Prostate gland (tissue), 2 donors: ENCODE results near the gene C17orf114.

Source experiments
- DNase-seq: peaks from one replicate; pipeline ENCODE4 v3.0.0-alpha.2; 2019; ENCODE audit warnings: low spot score
- H3K27ac ChIP-seq, 2 donors: fragments of 200-600 bp; sonication (generic); 2 replicates each; pipeline ENCODE4 v1.5.1; 2017 to 2019
- H3K27me3 ChIP-seq: fragments of 200-600 bp; sonication (generic); replicated peaks from 2 replicates; pipeline ENCODE4 v1.5.1; 2019; ENCODE audit not compliant: insufficient read depth
- H3K36me3 ChIP-seq, 2 donors: fragments of 200-600 bp; sonication (generic); 1 replicate in 1 of 2; 2 replicates in 1 of 2; pipeline versions ENCODE4 v1.5.1 to v1.8.1; 2017 to 2019
- H3K4me1 ChIP-seq: fragments of 200-600 bp; sonication (generic); replicated peaks from 2 replicates; pipeline ENCODE4 v1.5.1; 2019
- H3K4me3 ChIP-seq, 2 donors: fragments of 200-600 bp; sonication (generic); 2 replicates each; pipeline ENCODE4 v1.5.1; 2017 to 2019
- H3K9me3 ChIP-seq: fragments of 200-600 bp; sonication (generic); 2 replicates; pipeline ENCODE4 v1.5.1; 2017
- POLR2A ChIP-seq: fragments of 450-650 bp; IDR thresholded peaks from one replicate; pipeline ENCODE4 v1.6.1; 2016; ENCODE audit warnings: antibody characterized with exemption, mild to moderate bottlenecking
- POLR2AphosphoS5 ChIP-seq: sonication (generic); formaldehyde crosslinking; IDR thresholded peaks from one replicate; pipeline ENCODE4 v1.6.1; 2017; ENCODE audit warnings: antibody characterized with exemption
- WGBS: methylation state at CpG from one replicate; pipeline ENCODE4 v1.1.5; 2018; 5-methylcytosine and 5-hydroxymethylcytosine counted together
- intact Hi-C: fragments of 100-400 bp; cut with DNase I; formaldehyde crosslinking; loops from one replicate; pipeline ENCODE4 v1.14.2; 2022
- TF ChIP-seq, protein P1 (sequence below), 4 experiments: fragments of 200-600 bp in 2 of 4; fragments of 450-650 bp in 2 of 4; sonication (generic) in 2 of 4; IDR thresholded peaks; 1 replicate in 3 of 4; 2 replicates in 1 of 4; pipeline ENCODE4 v1.5.1; 2016 to 2019; ENCODE audit warnings: antibody characterized with exemption in 4 of 4, mild to moderate bottlenecking in 2 of 4, moderate library complexity in 2 of 4

Gene C17orf114

DNA sequence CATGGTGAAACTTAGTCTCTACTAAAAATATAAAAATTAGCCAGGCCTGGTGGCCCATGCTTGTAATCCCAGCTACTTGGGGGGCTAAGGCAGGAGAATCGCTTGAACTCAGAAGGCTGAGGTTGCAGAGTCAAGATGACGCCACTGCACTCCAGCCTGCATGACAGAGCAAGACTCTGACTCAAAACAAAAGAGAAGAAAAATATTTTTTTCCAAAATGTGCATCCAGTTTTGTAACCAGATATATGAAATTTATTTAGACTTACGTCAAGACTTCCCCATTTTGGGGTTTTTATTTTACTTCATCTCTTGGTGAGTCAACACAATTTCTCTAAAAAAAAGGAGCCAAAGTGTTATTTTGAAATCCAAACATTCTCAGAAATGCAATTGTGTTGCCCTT lies 35.9 kb downstream of the C17orf114 start:
- Histone ChIP-seq H3K4me3 (no peak overlapping the region), H3K27ac (no peak overlapping the region), H3K27me3 (no peaks in the 10 kb centered on the region), H3K36me3 (no peaks in the 10 kb centered on the region), H3K9me3 (no peaks in the 10 kb centered on the region), H3K4me1 (no peaks in the 10 kb centered on the region)
- intact Hi-C loops: no loop called here
- WGBS: 71% methylated on average over 3 of the region's 3 CpGs
- DNase-seq: no peak
- no peak for TF ChIP-seq POLR2A
- TF ChIP-seq POLR2AphosphoS5: no peak
- TF ChIP-seq, protein P1, sequence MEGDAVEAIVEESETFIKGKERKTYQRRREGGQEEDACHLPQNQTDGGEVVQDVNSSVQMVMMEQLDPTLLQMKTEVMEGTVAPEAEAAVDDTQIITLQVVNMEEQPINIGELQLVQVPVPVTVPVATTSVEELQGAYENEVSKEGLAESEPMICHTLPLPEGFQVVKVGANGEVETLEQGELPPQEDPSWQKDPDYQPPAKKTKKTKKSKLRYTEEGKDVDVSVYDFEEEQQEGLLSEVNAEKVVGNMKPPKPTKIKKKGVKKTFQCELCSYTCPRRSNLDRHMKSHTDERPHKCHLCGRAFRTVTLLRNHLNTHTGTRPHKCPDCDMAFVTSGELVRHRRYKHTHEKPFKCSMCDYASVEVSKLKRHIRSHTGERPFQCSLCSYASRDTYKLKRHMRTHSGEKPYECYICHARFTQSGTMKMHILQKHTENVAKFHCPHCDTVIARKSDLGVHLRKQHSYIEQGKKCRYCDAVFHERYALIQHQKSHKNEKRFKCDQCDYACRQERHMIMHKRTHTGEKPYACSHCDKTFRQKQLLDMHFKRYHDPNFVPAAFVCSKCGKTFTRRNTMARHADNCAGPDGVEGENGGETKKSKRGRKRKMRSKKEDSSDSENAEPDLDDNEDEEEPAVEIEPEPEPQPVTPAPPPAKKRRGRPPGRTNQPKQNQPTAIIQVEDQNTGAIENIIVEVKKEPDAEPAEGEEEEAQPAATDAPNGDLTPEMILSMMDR (IDR thresholded peaks at IDR 0.05): no peak

DNA sequence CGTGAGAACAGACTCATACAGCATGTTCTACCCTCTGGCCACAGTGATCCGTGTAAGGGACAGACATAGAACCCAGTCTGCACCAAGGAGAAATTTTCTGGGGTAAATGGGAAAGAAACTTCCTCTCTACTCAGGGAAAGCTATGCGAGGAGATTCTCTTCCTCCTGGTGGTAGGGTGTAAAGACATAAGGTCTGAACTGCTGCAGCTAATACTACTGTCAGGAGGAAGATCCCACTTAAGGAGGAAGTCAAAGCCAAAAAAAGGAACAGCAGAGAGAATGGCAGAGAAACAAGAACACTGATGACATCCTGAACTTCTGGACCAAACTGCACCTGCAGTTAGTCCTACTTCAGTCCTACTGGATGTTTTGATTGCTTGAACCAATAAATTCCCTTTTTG lies 37.5 kb downstream of the C17orf114 start:
- no peak overlapping the region for H3K27ac ChIP-seq
- H3K4me1 ChIP-seq: no peaks in the 10 kb centered on the region
- DNase-seq: no peak
- TF ChIP-seq, protein P1 (IDR thresholded peaks at IDR 0.05): no peak
- no peak for TF ChIP-seq POLR2A
- no peak for TF ChIP-seq POLR2AphosphoS5
- H3K4me3 ChIP-seq: no peak overlapping the region
- H3K27me3 ChIP-seq: no peaks in the 10 kb centered on the region
- H3K36me3 ChIP-seq: no peaks in the 10 kb centered on the region
- 64% methylated on average over 3 of the region's 3 CpGs for WGBS
- intact Hi-C loops: no loop called here
- H3K9me3 ChIP-seq: no peaks in the 10 kb centered on the region

DNA sequence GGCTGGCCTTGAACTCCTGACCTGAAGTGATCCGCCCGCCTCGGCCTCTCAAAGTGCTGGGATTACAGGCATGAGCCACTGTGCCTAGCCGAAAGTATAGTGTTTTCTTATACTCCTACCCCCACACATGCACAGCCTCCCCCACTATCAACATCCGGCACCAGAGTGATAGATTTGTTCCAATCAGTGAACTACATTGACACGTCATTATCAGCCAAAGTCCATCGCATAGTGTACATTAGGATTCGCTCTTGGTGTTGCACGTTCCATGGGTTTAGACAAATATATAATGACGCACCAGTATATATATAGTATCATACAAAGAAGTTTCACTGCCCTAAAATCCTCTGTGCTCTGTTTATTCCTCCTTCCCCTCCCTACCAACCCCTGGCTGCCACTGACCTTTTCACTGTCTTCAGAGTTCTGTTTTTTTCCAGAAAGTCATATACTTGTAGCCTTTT lies 42.3 kb downstream of the C17orf114 start:
- TF ChIP-seq POLR2A (no peak), POLR2AphosphoS5 (no peak)
- TF ChIP-seq, protein P1 (IDR thresholded peaks at IDR 0.05): no peak
- no peak overlapping the region for H3K4me3 ChIP-seq
- no peaks in the 10 kb centered on the region for H3K36me3 ChIP-seq
- 85% methylated on average over 10 of the region's 10 CpGs for WGBS
- H3K4me1 ChIP-seq: no peaks in the 10 kb centered on the region
- no peak overlapping the region for H3K27ac ChIP-seq
- no peaks in the 10 kb centered on the region for H3K9me3 ChIP-seq
- DNase-seq: no peak
- no peaks in the 10 kb centered on the region for H3K27me3 ChIP-seq
- intact Hi-C loops: no loop called here

DNA sequence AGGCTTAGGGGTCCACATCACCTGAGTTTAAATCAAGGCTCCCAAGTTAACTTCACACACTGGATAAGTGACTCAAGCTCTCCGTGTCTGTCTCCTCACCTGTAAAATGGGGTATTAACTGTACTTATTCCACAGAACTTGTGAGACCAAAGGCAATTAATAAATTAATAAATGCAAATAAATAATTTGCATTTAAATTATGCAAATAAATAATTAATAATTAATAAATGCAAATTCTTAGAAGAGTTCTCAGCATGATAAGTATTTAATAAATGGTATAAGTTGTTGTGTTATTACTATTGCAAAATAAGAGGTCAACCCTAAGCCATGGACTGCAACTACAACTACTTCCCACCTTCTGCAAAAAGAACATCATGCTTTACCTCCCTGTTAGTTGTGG lies 48.7 kb downstream of the C17orf114 start:
- 85% methylated on average over 1 of the region's 1 CpG for WGBS
- intact Hi-C loops: no loop called here
- no peaks in the 10 kb centered on the region for H3K27me3 ChIP-seq

DNA sequence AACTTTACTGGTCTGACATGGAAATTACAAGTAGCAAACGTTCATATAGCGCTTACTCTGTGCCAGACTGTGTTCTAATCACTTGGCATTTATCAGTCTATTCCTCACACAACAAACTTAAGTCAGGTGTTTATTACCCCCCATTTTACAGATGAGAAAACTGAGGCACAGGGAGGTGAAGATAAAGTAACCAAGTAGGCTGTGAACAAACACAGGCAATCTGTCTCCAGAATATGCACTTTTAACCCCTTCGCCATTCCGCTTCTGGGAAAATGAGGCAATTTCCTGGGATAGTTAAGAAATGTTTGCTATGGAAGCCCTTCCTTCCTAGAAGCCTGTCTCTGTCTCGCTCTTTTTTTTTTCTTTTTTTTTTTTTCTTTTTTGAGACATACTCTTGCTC lies 50.2 kb downstream of the C17orf114 start:
- Histone ChIP-seq H3K27me3 (no peaks in the 10 kb centered on the region), H3K9me3 (no peaks in the 10 kb centered on the region), H3K4me3 (no peak overlapping the region), H3K4me1 (no peaks in the 10 kb centered on the region), H3K27ac (no peak overlapping the region), H3K36me3 (no peaks in the 10 kb centered on the region)
- TF ChIP-seq POLR2A (no peak), POLR2AphosphoS5 (no peak)
- TF ChIP-seq, protein P1 (IDR thresholded peaks at IDR 0.05): no peak
- 74% methylated on average over 5 of the region's 5 CpGs for WGBS
- DNase-seq: no peak
- intact Hi-C loops: no loop called here

More for the DNA sequence above, 48.7 kb downstream of the C17orf114 start:
- no peaks in the 10 kb centered on the region for H3K4me1 ChIP-seq
- no peak for TF ChIP-seq POLR2A
- TF ChIP-seq, protein P1 (IDR thresholded peaks at IDR 0.05): no peak
- no peak for TF ChIP-seq POLR2AphosphoS5
- no peak overlapping the region for H3K4me3 ChIP-seq
- no peaks in the 10 kb centered on the region for H3K36me3 ChIP-seq
- no peaks in the 10 kb centered on the region for H3K9me3 ChIP-seq
- DNase-seq: no peak
- no peak overlapping the region for H3K27ac ChIP-seq
